Body of pancreas (tissue), 4 donors: ENCODE results near the gene EFCAB7.

Experiments
- CTCF ChIP-seq, 7 experiments: fragments of 450-650 bp in 4 of 7; fragments of 200-600 bp in 3 of 7; sonication (generic) in 3 of 7; IDR thresholded peaks; one replicate each; pipeline ENCODE4 v1.5.1; 2016 to 2019; ENCODE audit warnings: antibody characterized with exemption in 7 of 7
- POLR2A ChIP-seq, 3 donors: fragments of 450-650 bp; IDR thresholded peaks; one replicate each; pipeline ENCODE4 v1.6.1; 2016; ENCODE audit warnings: antibody characterized with exemption in 3 of 3, mild to moderate bottlenecking in 2 of 3

GRCh38 chr1:63533931-63534330 is 10.6 kb downstream of the EFCAB7 start:
- no peak for TF ChIP-seq CTCF (IDR thresholded peaks at IDR 0.05)
- no peak for TF ChIP-seq POLR2A (IDR thresholded peaks at IDR 0.05)
